B cell (primary cell): ENCODE measurements around the gene IL11RA. TPM values are rescaled to one million over a fixed set of nuclear protein-coding genes. Genes with fewer than 3 reads are reported as not detected.

ENCODE experiments used
- ATAC-seq: fragments of 200-7000 bp; cut with Tn5 transposase; one replicate; pipeline ENCODE4 v1.10.0; 2021; ENCODE audit warnings: low read depth, mild to moderate bottlenecking, moderate number of reproducible peaks, moderate library complexity
- CTCF ChIA-PET: fragments of 350-600 bp; sonication (Branson Sonifier 250); formaldehyde crosslinking; loops from one replicate; lab custom pipeline; 2021; ENCODE audit warnings: antibody characterized with exemption, inconsistent platforms; lab: Charles Lee
- POLR2A ChIA-PET: fragments of 350-600 bp; sonication (Branson Sonifier 250); formaldehyde crosslinking; loops from one replicate; lab custom pipeline; 2021; ENCODE audit warnings: antibody characterized with exemption; lab: Charles Lee
- DNase-seq: peaks from one replicate; pipeline ENCODE4 v3.0.0; 2013
- H2AFZ ChIP-seq: 2 replicates; pipeline ENCODE4 v1.6.1; 2012; ENCODE audit warnings: mild to moderate bottlenecking, low read depth, low read length; ENCODE audit not compliant: insufficient read depth, poor library complexity, severe bottlenecking
- H3K27ac ChIP-seq, 2 donors: 1 replicate in 1 of 2; 2 replicates in 1 of 2; pipeline ENCODE4 v1.5.1; 2012 to 2013; ENCODE audit warnings: low read length in 2 of 2, mild to moderate bottlenecking in 2 of 2, moderate library complexity in 1 of 2
- H3K27me3 ChIP-seq, 4 experiments: fragments of 200-600 bp in 1 of 4; sonication (generic) in 1 of 4; replicated peaks in 1 of 4; 1 replicate in 2 of 4; 2 replicates in 2 of 4; pipeline versions ENCODE4 v1.6.1 to v1.7.0; 2013 to 2016; ENCODE audit warnings: low read length in 3 of 4, mild to moderate bottlenecking in 2 of 4, mixed read lengths in 1 of 4, moderate library complexity in 1 of 4; ENCODE audit not compliant: insufficient read depth in 4 of 4, control insufficient read depth in 3 of 4; ENCODE audit errors: control extremely low read depth in 1 of 4
- H3K36me3 ChIP-seq, 2 experiments: replicated peaks in 1 of 2; 1 replicate in 1 of 2; 2 replicates in 1 of 2; pipeline versions ENCODE4 v1.6.1 to v1.7.1; 2013; ENCODE audit warnings: low read length in 1 of 2; ENCODE audit not compliant: insufficient read depth in 2 of 2, control insufficient read depth in 1 of 2; ENCODE audit errors: control extremely low read depth in 1 of 2, extremely low read depth in 1 of 2
- H3K4me1 ChIP-seq, 2 donors: fragments of 200-600 bp in 1 of 2; sonication (generic) in 1 of 2; 1 replicate in 1 of 2; 2 replicates in 1 of 2; pipeline versions ENCODE4 v1.5.1 to v1.6.1; 2013 to 2017; ENCODE audit warnings: low read length in 2 of 2; ENCODE audit not compliant: control insufficient read depth in 2 of 2, insufficient read depth in 2 of 2
- H3K4me2 ChIP-seq: replicated peaks from 2 replicates; pipeline ENCODE3; 2012; ENCODE audit warnings: mild to moderate bottlenecking, low read depth, low read length; ENCODE audit not compliant: poor library complexity, severe bottlenecking
- H3K4me3 ChIP-seq, 5 experiments: fragments of 200-600 bp in 1 of 5; sonication (generic) in 1 of 5; 1 replicate in 3 of 5; 2 replicates in 2 of 5; pipeline versions ENCODE4 v1.5.1 to v1.7.0; 2011 to 2016; ENCODE audit warnings: low read length in 4 of 5, mild to moderate bottlenecking in 4 of 5, low read depth in 2 of 5, control low read depth in 1 of 5, moderate library complexity in 1 of 5; ENCODE audit not compliant: insufficient read depth in 1 of 5; ENCODE audit errors: control extremely low read depth in 1 of 5, extremely low read depth in 1 of 5
- H3K79me2 ChIP-seq: fragments of 200-600 bp; sonication (generic); one replicate; pipeline ENCODE4 v1.6.0; 2016; ENCODE audit warnings: low read length; ENCODE audit not compliant: control insufficient read depth, insufficient read depth
- H3K9ac ChIP-seq: fragments of 200-600 bp; sonication (generic); 2 replicates; pipeline ENCODE4 v1.6.1; 2017; ENCODE audit warnings: mild to moderate bottlenecking, low read length, moderate library complexity
- H3K9me3 ChIP-seq, 3 donors: one replicate each; pipeline versions ENCODE4 v1.6.1 to v1.7.1; 2013; ENCODE audit warnings: low read length in 2 of 3; ENCODE audit not compliant: control insufficient read depth in 2 of 3, insufficient read depth in 1 of 3; ENCODE audit errors: control extremely low read depth in 1 of 3
- H4K20me1 ChIP-seq: 2 replicates; pipeline ENCODE4 v1.6.0; 2012; ENCODE audit warnings: mild to moderate bottlenecking, low read length; ENCODE audit not compliant: insufficient read depth, control insufficient read depth, poor library complexity, severe bottlenecking
- H3K27ac Mint-ChIP-seq: one replicate; pipeline ENCODE4 v1.8.0; 2021; ENCODE audit warnings: mixed read lengths
- H3K27me3 Mint-ChIP-seq: one replicate; pipeline ENCODE4 v1.8.0; 2021; ENCODE audit warnings: mixed read lengths
- H3K4me1 Mint-ChIP-seq: one replicate; pipeline ENCODE4 v1.8.0; 2021; ENCODE audit warnings: mixed read lengths
- H3K4me3 Mint-ChIP-seq: one replicate; pipeline ENCODE4 v1.8.0; 2021; ENCODE audit warnings: mixed read lengths
- H3K9me3 Mint-ChIP-seq: one replicate; pipeline ENCODE4 v1.8.0; 2022; ENCODE audit warnings: mixed read lengths; ENCODE audit not compliant: insufficient read depth
- EZH2 ChIP-seq: IDR thresholded peaks from 2 replicates; pipeline ENCODE4 v1.6.1; 2012; ENCODE audit warnings: borderline replicate concordance, low read depth, mild to moderate bottlenecking, moderate library complexity, low read length; ENCODE audit not compliant: insufficient read depth, poor library complexity, severe bottlenecking
- WGBS: methylation state at CpG from one replicate; pipeline ENCODE4 v1.1.5; 2013; ENCODE audit warnings: missing lambda C conversion rate; ENCODE audit not compliant: insufficient coverage; 5-methylcytosine and 5-hydroxymethylcytosine counted together
- intact Hi-C: fragments of 100-400 bp; cut with micrococcal nuclease; formaldehyde crosslinking; loops from one replicate; pipeline ENCODE4 v1.10.0; 2022
- polyA plus RNA-seq: library from polyadenylated mRNA; depleted of rRNA; stranded (reverse); fragments of >200 nt; gene quantifications from 2 replicates; pipeline ENCODE4 v1.2.3, GENCODE V29; 2012
- total RNA-seq, 2 donors: library from RNA; stranded (reverse); fragments of 120-200 nt in 1 of 2; gene quantifications; 1 replicate in 1 of 2; 2 replicates in 1 of 2; pipeline versions ENCODE4 v1.2.3 to v1.2.4, GENCODE V29; 2013 to 2022
- TF ChIP-seq, protein P1 (sequence below): fragments of 200-600 bp; IDR thresholded peaks from one replicate; pipeline ENCODE4 v1.8.0; 2022; ENCODE audit warnings: antibody characterized with exemption, mild to moderate bottlenecking

The IL11RA gene
- total and polyA plus RNA-seq, 2 donors (not counting 1 experiment from before 2014, with no cell fraction given), result 47.3 to 58.0 TPM

DNA sequence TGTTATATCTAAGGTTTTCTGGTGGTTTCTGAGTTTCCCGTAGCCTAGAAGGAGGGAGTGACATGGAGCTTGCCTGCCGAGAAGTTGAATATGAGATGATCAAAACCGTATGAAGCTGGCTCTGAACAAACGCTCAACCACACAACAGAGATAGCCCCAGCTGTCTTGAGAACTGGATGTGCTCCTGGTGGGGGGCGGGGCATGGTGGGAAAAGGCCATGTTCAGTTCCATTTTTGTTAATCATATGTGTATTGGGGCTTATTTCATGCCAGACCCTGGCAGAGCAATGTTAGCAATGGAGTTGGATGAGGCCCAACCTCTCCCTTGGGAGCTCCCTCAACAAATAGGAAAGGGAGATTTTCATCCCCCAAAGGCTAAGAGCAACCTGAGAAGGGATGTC lies 34.2 kb downstream of the IL11RA start:
- POLR2A ChIA-PET, result no interaction called here
- peaks cover 0 to 4% (median 0%) of the 10 kb centered on the region in 4 experiments for H3K27me3 ChIP-seq
- peaks cover 3% of the 10 kb centered on the region for H3K4me1 Mint-ChIP-seq

DNA sequence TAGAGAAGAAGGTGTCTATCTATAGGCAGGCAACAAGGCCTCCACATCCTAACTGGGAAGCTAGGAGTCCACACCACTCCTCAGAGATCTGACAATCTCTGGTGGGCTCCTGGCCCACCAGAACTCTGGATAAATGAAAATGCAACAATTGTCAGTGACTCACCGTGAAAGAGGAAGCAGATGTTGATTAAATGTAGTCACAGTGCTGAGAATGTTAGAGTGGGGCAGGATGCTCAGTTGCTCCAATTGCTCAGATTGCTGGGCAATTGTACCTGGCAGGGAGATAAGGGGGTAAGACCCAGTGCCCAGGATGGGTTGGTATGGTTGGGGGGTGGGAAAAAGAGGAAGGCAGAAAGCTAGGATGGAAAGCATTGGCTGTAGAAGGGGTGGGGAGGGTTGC lies 34.7 kb downstream of the IL11RA start:
- no peak overlapping the region for H3K4me3 ChIP-seq

More for the DNA sequence above, 34.2 kb downstream of the IL11RA start:
- no peaks in the 10 kb centered on the region for H3K9me3 Mint-ChIP-seq
- no peak overlapping the region for H3K4me3 Mint-ChIP-seq
- H3K27ac Mint-ChIP-seq, result no peak overlapping the region
- H3K79me2 ChIP-seq, result no peaks in the 10 kb centered on the region
- no peak for TF ChIP-seq EZH2
- TF ChIP-seq, protein P1, sequence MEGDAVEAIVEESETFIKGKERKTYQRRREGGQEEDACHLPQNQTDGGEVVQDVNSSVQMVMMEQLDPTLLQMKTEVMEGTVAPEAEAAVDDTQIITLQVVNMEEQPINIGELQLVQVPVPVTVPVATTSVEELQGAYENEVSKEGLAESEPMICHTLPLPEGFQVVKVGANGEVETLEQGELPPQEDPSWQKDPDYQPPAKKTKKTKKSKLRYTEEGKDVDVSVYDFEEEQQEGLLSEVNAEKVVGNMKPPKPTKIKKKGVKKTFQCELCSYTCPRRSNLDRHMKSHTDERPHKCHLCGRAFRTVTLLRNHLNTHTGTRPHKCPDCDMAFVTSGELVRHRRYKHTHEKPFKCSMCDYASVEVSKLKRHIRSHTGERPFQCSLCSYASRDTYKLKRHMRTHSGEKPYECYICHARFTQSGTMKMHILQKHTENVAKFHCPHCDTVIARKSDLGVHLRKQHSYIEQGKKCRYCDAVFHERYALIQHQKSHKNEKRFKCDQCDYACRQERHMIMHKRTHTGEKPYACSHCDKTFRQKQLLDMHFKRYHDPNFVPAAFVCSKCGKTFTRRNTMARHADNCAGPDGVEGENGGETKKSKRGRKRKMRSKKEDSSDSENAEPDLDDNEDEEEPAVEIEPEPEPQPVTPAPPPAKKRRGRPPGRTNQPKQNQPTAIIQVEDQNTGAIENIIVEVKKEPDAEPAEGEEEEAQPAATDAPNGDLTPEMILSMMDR, result no peak
- no peaks in the 10 kb centered on the region for H3K9me3 ChIP-seq
- ATAC-seq (no peak), DNase-seq (no peak)
- no peak overlapping the region for H3K4me2 ChIP-seq
- WGBS, result 91% methylated on average over 5 of the region's 5 CpGs
- no peak overlapping the region for H3K4me3 ChIP-seq
- no peaks in the 10 kb centered on the region for H4K20me1 ChIP-seq
- no peak overlapping the region for H2AFZ ChIP-seq
- H3K27me3 Mint-ChIP-seq, result peaks cover 8% of the 10 kb centered on the region
- H3K4me1 ChIP-seq, result peaks cover 0 to 8% of the 10 kb centered on the region in 2 donors
- no peak overlapping the region for H3K27ac ChIP-seq
- CTCF ChIA-PET, result interaction anchor here (1.5 kb wide), 2 partner anchors 16 to 30 kb away, joined by 3 to 4 read pairs; no protein-coding TSS in a partner anchor
- no peaks in the 10 kb centered on the region for H3K36me3 ChIP-seq
- intact Hi-C loops, result no loop called here
- no peak overlapping the region for H3K9ac ChIP-seq

More for the DNA sequence above, 34.7 kb downstream of the IL11RA start:
- Histone ChIP-seq H3K79me2 (no peaks in the 10 kb centered on the region), H3K27me3 (peaks cover 0 to 6% (median 0%) of the 10 kb centered on the region in 4 experiments), H3K9ac (no peak overlapping the region), H3K36me3 (no peaks in the 10 kb centered on the region), H3K27ac (no peak overlapping the region), H2AFZ (no peak overlapping the region), H3K4me1 (peaks cover 0 to 8% of the 10 kb centered on the region in 2 donors), H4K20me1 (no peaks in the 10 kb centered on the region), H3K4me2 (no peak overlapping the region), H3K9me3 (no peaks in the 10 kb centered on the region)
- no peak for TF ChIP-seq EZH2
- TF ChIP-seq, protein P1, result no peak
- Mint-ChIP-seq H3K4me1 (peaks cover 3% of the 10 kb centered on the region), H3K9me3 (no peaks in the 10 kb centered on the region), H3K27me3 (peaks cover 8% of the 10 kb centered on the region), H3K27ac (no peak overlapping the region), H3K4me3 (no peak overlapping the region)
- 4% methylated on average over 1 of the region's 1 CpG for WGBS
- intact Hi-C loops, result no loop called here
- ATAC-seq, result no peak
- no peak for DNase-seq
- CTCF ChIA-PET, result interaction anchor here (1.5 kb wide), 2 partner anchors 16 to 29 kb away, joined by 3 to 4 read pairs; no protein-coding TSS in a partner anchor
- POLR2A ChIA-PET, result no interaction called here
